ENCODE results near the gene HPF1. TPM values are rescaled to one million over a fixed set of nuclear protein-coding genes. Genes with fewer than 3 reads are reported as not detected.

Gene HPF1
- total and polyA plus RNA-seq, 2 of the 8 experiments (the other 6 are each of a cell fraction or from before 2014, with no cell fraction given), result 14.1 to 32.5 TPM

DNA sequence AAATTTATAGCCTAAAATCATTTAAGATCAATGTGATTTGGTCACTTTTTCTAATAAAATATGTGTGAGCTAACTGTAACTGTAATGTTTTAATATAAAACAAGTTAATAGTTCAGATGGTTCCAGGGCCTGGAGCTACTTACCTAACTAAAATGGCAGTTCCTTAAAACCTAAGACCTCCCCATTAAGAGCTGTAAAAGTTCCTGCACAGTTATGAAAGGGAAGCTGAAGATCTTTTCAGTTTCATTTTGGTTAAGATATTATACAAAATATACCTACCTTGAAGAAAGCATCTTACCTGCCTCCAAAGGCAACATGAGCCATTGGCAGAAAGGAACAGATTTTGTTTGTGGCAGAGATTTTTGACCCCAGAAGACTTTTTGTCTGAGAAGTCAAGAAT is 30.1 kb downstream of the HPF1 start:
- Histone ChIP-seq H3K4me1 (replicated peaks in 1 of 4; ENCODE audit: control insufficient read depth in 3 of 4, insufficient read depth in 4 of 4, low read length in 3 of 4) (no peaks in the 10 kb centered on the region), H3K9me3 (ENCODE audit: insufficient read depth in 2 of 2, low read depth in 1 of 2, low read length in 1 of 2) (no peaks in the 10 kb centered on the region), H3K79me1 (ENCODE audit: low read depth, low read length) (no peaks in the 10 kb centered on the region), H3K79me2 (ENCODE audit: control insufficient read depth in 1 of 2, insufficient read depth in 2 of 2, low read length in 2 of 2) (no peaks in the 10 kb centered on the region), H2AFZ (ENCODE audit: low read length) (no peak overlapping the region), H3K4ac (replicated peaks; ENCODE audit: insufficient read length, low read depth, low read length) (no peak overlapping the region), H3K23ac (ENCODE audit: insufficient read length) (no peak overlapping the region), H2BK5ac (ENCODE audit: low read depth, low read length) (no peak overlapping the region), H3K56ac (replicated peaks; ENCODE audit: insufficient read length, low read depth, low read length) (no peak overlapping the region), H2BK12ac (ENCODE audit: low read depth, low read length) (no peak overlapping the region), H3K18ac (ENCODE audit: extremely low read depth, low read length) (no peak overlapping the region), H4K8ac (ENCODE audit: extremely low read depth, insufficient read depth, low read length) (no peak overlapping the region), H3K14ac (ENCODE audit: insufficient read length) (no peak overlapping the region), H3K36me3 (ENCODE audit: control insufficient read depth in 2 of 4, insufficient read depth in 4 of 4, low read length in 3 of 4) (peaks cover 0 to 12% (median 5%) of the 10 kb centered on the region in 4 experiments; a peak in 4 of 8 replicates), H3K4me3 (ENCODE audit: extremely low read depth in 1 of 4, insufficient read depth in 2 of 4, low read depth in 3 of 4, low read length in 4 of 4) (no peak overlapping the region), H2AK5ac (ENCODE audit: low read depth, low read length) (no peak overlapping the region), H2BK15ac (ENCODE audit: low read length) (no peak overlapping the region), H4K91ac (replicated peaks; ENCODE audit: insufficient read length, low read length) (no peak overlapping the region), H3K27ac (ENCODE audit: low read depth, low read length) (no peak overlapping the region), H3K27me3 (replicated peaks in 1 of 4; ENCODE audit: control insufficient read depth in 3 of 4, extremely low read depth in 1 of 4, insufficient read depth in 3 of 4, low read length in 3 of 4) (no peaks in the 10 kb centered on the region), H4K5ac (ENCODE audit: insufficient read length, low read depth, low read length) (no peak overlapping the region), H3K4me2 (ENCODE audit: insufficient read depth in 1 of 2, low read depth in 2 of 2, low read length in 2 of 2) (no peak overlapping the region), H2BK120ac (replicated peaks; ENCODE audit: low read depth, low read length) (no peak overlapping the region), H4K20me1 (replicated peaks in 1 of 2; ENCODE audit: control insufficient read depth in 1 of 2, insufficient read depth in 2 of 2, low read length in 2 of 2) (no peaks in the 10 kb centered on the region), H3K23me2 (ENCODE audit: low read depth, low read length) (no peaks in the 10 kb centered on the region), H3K9ac (replicated peaks in 1 of 4; ENCODE audit: extremely low read depth in 1 of 4, low read depth in 3 of 4, low read length in 3 of 4) (no peak overlapping the region), H2BK20ac (ENCODE audit: low read length) (no peak overlapping the region)
- DNase-seq (ENCODE audit: low read depth in 1 of 2, low spot score in 2 of 2), result no peak
- no peak for FAIRE-seq
- CTCF ChIA-PET (ENCODE audit: partially characterized antibody), result interaction anchor here (0.9 to 1.7 kb wide), 4 partner anchors 48 to 161 kb away, joined by 3 to 5 read pairs (median 3); no protein-coding TSS in a partner anchor
- POLR2A ChIA-PET (ENCODE audit: partially characterized antibody), result interaction anchor here (0.6 kb wide), 1 partner anchor 57 kb away, joined by 4 read pairs; no protein-coding TSS in a partner anchor
- TF ChIP-seq BACH1 (IDR thresholded peaks at IDR 0.05; ENCODE audit: low read length), result no peak
- no peak for TF ChIP-seq CBX5 (IDR thresholded peaks at IDR 0.05; ENCODE audit: low read depth, low read length)
- no peak for TF ChIP-seq POU5F1 (IDR thresholded peaks at IDR 0.05; ENCODE audit: low read depth, low read length)
